Fibroblast of the conjunctiva (primary cell): ENCODE results near the gene RRP12.
A peak's percentile ranks its signal among the peaks of the same experiment; 100 is the strongest.

Experiments used
- DNase-seq: peaks from one replicate; pipeline ENCODE4 v3.0.0-alpha.2; 2010; ENCODE audit warnings: low read depth

Gene RRP12

GRCh38 chr10:97334370-97335175, 66.6 kb downstream of the RRP12 start, which contains the start of gene FRAT2:
Gene FRAT2 (minus strand): TSS chr10:97334729. CDS start chr10:97334572, 157 bp downstream.
- DNase-seq, result peak; percentile 85

GRCh38 chr10:97333601-97334369, 67.4 kb downstream of the RRP12 start:
- DNase-seq, result no peak

GRCh38 chr10:97333351-97333600, 67.9 kb downstream of the RRP12 start:
- DNase-seq, result peak; percentile 18

- DNase-seq, result peak; percentile 51
Measured at GRCh38 chr10:97332591-97333350, 68.4 kb downstream of the RRP12 start.

GRCh38 chr10:97331153-97331703, 69.9 kb downstream of the RRP12 start:
- DNase-seq, result no peak

GRCh38 chr10:97329766-97330165, 71.4 kb downstream of the RRP12 start:
- no peak for DNase-seq

- DNase-seq, result no peak
Measured at GRCh38 chr10:97328646-97329453, 72.3 kb downstream of the RRP12 start.

- DNase-seq, result no peak
Measured at GRCh38 chr10:97327348-97328294, 73.5 kb downstream of the RRP12 start.

- no peak for DNase-seq
Measured at GRCh38 chr10:97325754-97326153, 75.4 kb downstream of the RRP12 start.

GRCh38 chr10:97323501-97323900, 77.6 kb downstream of the RRP12 start:
- no peak for DNase-seq

- no peak for DNase-seq
Measured at GRCh38 chr10:97321804-97322190, 79.3 kb downstream of the RRP12 start.

- DNase-seq, result no peak
Measured at GRCh38 chr10:97321032-97321803, 79.9 kb downstream of the RRP12 start.

GRCh38 chr10:97320480-97321031, 80.6 kb downstream of the RRP12 start:
- no peak for DNase-seq

GRCh38 chr10:97319671-97320479, 81.3 kb downstream of the RRP12 start:
- no peak for DNase-seq

- DNase-seq, result peak; percentile 75
Measured at GRCh38 chr10:97318772-97319651, 82.1 kb downstream of the RRP12 start, which contains the start of gene FRAT1. Gene FRAT1 (plus strand): TSS chr10:97319271. CDS start chr10:97319454, 183 bp downstream.

GRCh38 chr10:97314671-97315070, 86.5 kb downstream of the RRP12 start:
- no peak for DNase-seq

GRCh38 chr10:97312897-97313296, 88.2 kb downstream of the RRP12 start:
- no peak for DNase-seq
